WTC11 (cell line): ENCODE measurements around the gene EML4. TPM values are rescaled to one million over a fixed set of nuclear protein-coding genes. Genes with fewer than 3 reads are reported as not detected.

ENCODE experiments used
- ATAC-seq: fragments of 200-7000 bp; cut with Tn5 transposase; 2 replicates; pipeline ENCODE4 v1.10.0; 2021; ENCODE audit warnings: mild to moderate bottlenecking, moderate library complexity
- CTCF ChIA-PET: fragments of 300-600 bp; sonication (Branson Sonifier 250); formaldehyde crosslinking; loops from one replicate; lab custom pipeline; 2021; ENCODE audit warnings: antibody characterized with exemption; lab: Charles Lee
- POLR2A ChIA-PET: fragments of 350-600 bp; sonication (Branson Sonifier 250); formaldehyde crosslinking; loops from one replicate; lab custom pipeline; 2021; ENCODE audit warnings: antibody characterized with exemption; lab: Charles Lee
- DNase-seq: peaks from one replicate; pipeline ENCODE4 v3.0.0; 2021; ENCODE audit warnings: low spot score
- H3K27ac Mint-ChIP-seq: 2 replicates; pipeline ENCODE4 v1.8.0; 2021; ENCODE audit warnings: mixed read lengths
- H3K27me3 Mint-ChIP-seq: 2 replicates; pipeline ENCODE4 v1.8.0; 2021; ENCODE audit warnings: low read depth, mild to moderate bottlenecking, moderate library complexity, mixed read lengths
- H3K36me3 Mint-ChIP-seq: 2 replicates; pipeline ENCODE4 v1.8.0; 2021; ENCODE audit warnings: mixed read lengths
- H3K4me1 Mint-ChIP-seq: 2 replicates; pipeline ENCODE4 v1.8.0; 2022; ENCODE audit warnings: mixed read lengths
- H3K4me3 Mint-ChIP-seq: 2 replicates; pipeline ENCODE4 v1.8.0; 2021; ENCODE audit warnings: mild to moderate bottlenecking, moderate library complexity, mixed read lengths
- H3K9me3 Mint-ChIP-seq: 2 replicates; pipeline ENCODE4 v1.8.0; 2021; ENCODE audit warnings: mixed read lengths
- AFF4 ChIP-seq: sonication (generic); formaldehyde crosslinking; IDR thresholded peaks from 2 replicates; pipeline ENCODE4 v1.8.1; 2023; ENCODE audit warnings: mild to moderate bottlenecking, missing genetic modification reagents, borderline replicate concordance
- ATF6 ChIP-seq: sonication (generic); formaldehyde crosslinking; IDR thresholded peaks from 2 replicates; pipeline ENCODE4 v1.8.1; 2023; ENCODE audit warnings: mild to moderate bottlenecking, missing genetic modification reagents
- CDX4 ChIP-seq: fragments of 250-450 bp; sonication (Bioruptor Pico); IDR thresholded peaks from 2 replicates; pipeline ENCODE4 v1.9.0; 2021; ENCODE audit warnings: moderate library complexity, mild to moderate bottlenecking, inconsistent platforms, borderline replicate concordance
- CTCF ChIP-seq: fragments of 200-600 bp; IDR thresholded peaks from 2 replicates; pipeline ENCODE4 v1.8.0; 2022; ENCODE audit warnings: antibody characterized with exemption
- ESRRA ChIP-seq: sonication (generic); formaldehyde crosslinking; IDR thresholded peaks from 2 replicates; pipeline ENCODE4 v1.8.1; 2022; ENCODE audit warnings: mild to moderate bottlenecking, missing genetic modification reagents, borderline replicate concordance
- FOXJ3 ChIP-seq: sonication (generic); formaldehyde crosslinking; IDR thresholded peaks from 2 replicates; pipeline ENCODE4 v1.9.0; 2021; ENCODE audit warnings: missing genetic modification reagents, mild to moderate bottlenecking, borderline replicate concordance
- FOXP1 ChIP-seq: sonication (generic); formaldehyde crosslinking; IDR thresholded peaks from 2 replicates; pipeline ENCODE4 v1.8.0; 2022; ENCODE audit warnings: missing genetic modification reagents, mild to moderate bottlenecking, moderate library complexity, borderline replicate concordance
- HMGXB4 ChIP-seq: sonication (generic); formaldehyde crosslinking; IDR thresholded peaks from 2 replicates; pipeline ENCODE4 v1.8.1; 2023; ENCODE audit warnings: mild to moderate bottlenecking, moderate library complexity, missing genetic modification reagents
- MAX ChIP-seq: sonication (generic); formaldehyde crosslinking; IDR thresholded peaks from 2 replicates; pipeline ENCODE4 v1.8.0; 2022; ENCODE audit warnings: mild to moderate bottlenecking, missing genetic modification reagents
- NFATC4 ChIP-seq: fragments of 250-450 bp; sonication (Bioruptor Pico); IDR thresholded peaks from 2 replicates; pipeline ENCODE4 v1.9.0; 2021; ENCODE audit warnings: mild to moderate bottlenecking
- OVOL2 ChIP-seq: fragments of 250-450 bp; sonication (Bioruptor Pico); IDR thresholded peaks from 2 replicates; pipeline ENCODE4 v1.9.0; 2021; ENCODE audit warnings: mild to moderate bottlenecking, borderline replicate concordance
- RORB ChIP-seq: fragments of 250-450 bp; sonication (Bioruptor Pico); IDR thresholded peaks from 2 replicates; pipeline ENCODE4 v1.9.0; 2021; ENCODE audit warnings: mild to moderate bottlenecking
- USF2 ChIP-seq: sonication (generic); formaldehyde crosslinking; IDR thresholded peaks from 2 replicates; pipeline ENCODE4 v1.8.1; 2023; ENCODE audit warnings: mild to moderate bottlenecking, missing genetic modification reagents, moderate library complexity
- ZNF219 ChIP-seq: sonication (generic); formaldehyde crosslinking; IDR thresholded peaks from 2 replicates; pipeline ENCODE4 v1.8.0; 2023; ENCODE audit warnings: missing genetic modification reagents, mild to moderate bottlenecking, borderline replicate concordance
- ZNF416 ChIP-seq: fragments of 250-450 bp; sonication (Bioruptor Pico); IDR thresholded peaks from 2 replicates; pipeline ENCODE4 v1.9.0; 2021; ENCODE audit warnings: mild to moderate bottlenecking, inconsistent platforms
- ZNF423 ChIP-seq: fragments of 250-450 bp; sonication (Bioruptor Pico); IDR thresholded peaks from 2 replicates; pipeline ENCODE4 v2.1.2; 2022; ENCODE audit warnings: mild to moderate bottlenecking, moderate library complexity
- ZNF532 ChIP-seq: fragments of 250-450 bp; sonication (Bioruptor Pico); IDR thresholded peaks from 2 replicates; pipeline ENCODE4 v1.9.0; 2021; ENCODE audit warnings: mild to moderate bottlenecking, borderline replicate concordance
- total RNA-seq: library from RNA; stranded (reverse); gene quantifications from 3 replicates; pipeline ENCODE4 v1.2.3, GENCODE V29; 2021

EML4 gene
- total RNA-seq, 1 experiment from 2014 or later, result 89.9 TPM

- H3K27me3 Mint-ChIP-seq, result no peaks in the 10 kb centered on the region
- peaks cover 13% of the 10 kb centered on the region for H3K9me3 Mint-ChIP-seq
- peaks cover 21% of the 10 kb centered on the region for H3K4me1 Mint-ChIP-seq
- peak overlapping the region; percentile 2; the same call in 1 of the 2 replicates for H3K27ac Mint-ChIP-seq
- CTCF ChIA-PET, result no interaction called here
- POLR2A ChIA-PET, result no interaction called here
- H3K4me3 Mint-ChIP-seq, result no peak overlapping the region
- ATAC-seq (no peak), DNase-seq (no peak)
- TF ChIP-seq FOXP1, result no peak
- TF ChIP-seq ZNF532 (CRISPR knock-in tag), result no peak
- TF ChIP-seq NFATC4 (CRISPR knock-in tag), result no peak
- no peak for TF ChIP-seq AFF4 (CRISPR knock-in tag)
- no peak for TF ChIP-seq MAX (CRISPR knock-in tag)
- no peak for TF ChIP-seq ESRRA (CRISPR knock-in tag)
- no peak for TF ChIP-seq USF2
- TF ChIP-seq OVOL2 (CRISPR knock-in tag), result no peak
- TF ChIP-seq CDX4, result no peak
- peaks cover 3% of the 10 kb centered on the region; the same call in 1 of the 2 replicates for H3K36me3 Mint-ChIP-seq
These were observed 30.5 kb downstream of the EML4 start for GRCh38 chr2:42199626-42200025.

- no peaks in the 10 kb centered on the region for H3K27me3 Mint-ChIP-seq
- H3K4me3 Mint-ChIP-seq, result no peak overlapping the region
- CTCF ChIA-PET, result interaction anchor here (1.4 kb wide), 1 partner anchor 106 kb away, joined by 5 read pairs; no protein-coding TSS in a partner anchor
- H3K4me1 Mint-ChIP-seq, result peaks cover 18% of the 10 kb centered on the region
- POLR2A ChIA-PET, result no interaction called here
- ATAC-seq (no peak), DNase-seq (no peak)
- H3K27ac Mint-ChIP-seq, result no peak overlapping the region
- H3K9me3 Mint-ChIP-seq, result peaks cover 13% of the 10 kb centered on the region
- H3K36me3 Mint-ChIP-seq, result peaks cover 3% of the 10 kb centered on the region; the same call in 1 of the 2 replicates
- TF ChIP-seq ZNF423 (CRISPR knock-in tag), result no peak
- TF ChIP-seq ATF6 (CRISPR knock-in tag), result no peak
- TF ChIP-seq HMGXB4 (CRISPR knock-in tag), result no peak
- no peak for TF ChIP-seq ZNF416
- no peak for TF ChIP-seq RORB (CRISPR knock-in tag)
- no peak for TF ChIP-seq CTCF
- TF ChIP-seq ZNF219 (CRISPR knock-in tag), result no peak
- no peak for TF ChIP-seq FOXJ3 (CRISPR knock-in tag)
These were observed 32.0 kb downstream of the EML4 start for GRCh38 chr2:42200926-42201855.
